PC-9 (cell line): ENCODE data around the gene SP1. TPM values are rescaled to one million over a fixed set of nuclear protein-coding genes. Genes with fewer than 3 reads are reported as not detected.

Experiments used
- BruUV-seq: library from RNA; stranded (reverse); fragments of 400-500 nt; replicated peaks from 2 replicates; lab custom pipeline; 2021; lab: Mats Ljungman, UMichigan
- CTCF ChIA-PET: fragments of 300-600 bp; sonication (Branson Sonifier 250); formaldehyde crosslinking; loops from one replicate; lab custom pipeline; 2022; ENCODE audit warnings: antibody characterized with exemption; lab: Charles Lee
- POLR2A ChIA-PET: fragments of 300-600 bp; sonication (Branson Sonifier 250); formaldehyde crosslinking; loops from one replicate; lab custom pipeline; 2022; ENCODE audit warnings: antibody characterized with exemption; ENCODE audit not compliant: unreplicated experiment; lab: Charles Lee
- DNase-seq, 2 experiments: peaks; one replicate each; pipeline versions ENCODE4 v3.0.0 to v3.0.0-alpha.2; 2015 to 2022; ENCODE audit warnings: mixed read lengths in 1 of 2
- H2AFZ ChIP-seq: fragments of 200-600 bp; sonication (generic); 2 replicates; pipeline ENCODE4 v1.8.1; 2017; ENCODE audit warnings: antibody characterized with exemption
- H3F3A ChIP-seq: fragments of 200-600 bp; sonication (generic); 2 replicates; pipeline ENCODE4 v1.8.1; 2017; ENCODE audit warnings: antibody characterized with exemption, mild to moderate bottlenecking, low read depth; ENCODE audit not compliant: insufficient read depth
- H3K27ac ChIP-seq: fragments of 200-600 bp; sonication (generic); 2 replicates; pipeline ENCODE4 v1.6.1; 2016; ENCODE audit warnings: mixed run types
- H3K27me3 ChIP-seq: fragments of 200-600 bp; sonication (generic); 2 replicates; pipeline ENCODE4 v1.6.1; 2016; ENCODE audit warnings: low read depth, mixed run types; ENCODE audit not compliant: insufficient read depth
- H3K36me3 ChIP-seq: fragments of 200-600 bp; sonication (generic); 2 replicates; pipeline ENCODE4 v1.6.1; 2016; ENCODE audit warnings: low read depth, mixed run types
- H3K4me1 ChIP-seq: fragments of 200-600 bp; sonication (generic); replicated peaks from 2 replicates; pipeline ENCODE4 v1.6.1; 2016; ENCODE audit warnings: mixed run types; ENCODE audit not compliant: insufficient read depth
- H3K4me2 ChIP-seq: fragments of 200-600 bp; sonication (generic); 2 replicates; pipeline ENCODE4 v1.6.1; 2017; ENCODE audit warnings: mixed run types
- H3K4me3 ChIP-seq: fragments of 200-600 bp; sonication (generic); 2 replicates; pipeline ENCODE4 v1.6.1; 2016; ENCODE audit warnings: mixed run types
- H3K79me2 ChIP-seq: fragments of 200-600 bp; sonication (generic); 2 replicates; pipeline ENCODE4 v1.6.1; 2017; ENCODE audit warnings: low read depth, mixed run types
- H3K9me2 ChIP-seq: fragments of 200-600 bp; sonication (generic); 2 replicates; pipeline ENCODE4 v1.8.1; 2017; ENCODE audit warnings: mild to moderate bottlenecking; ENCODE audit not compliant: insufficient read depth
- H3K9me3 ChIP-seq: fragments of 200-600 bp; sonication (generic); 2 replicates; pipeline ENCODE4 v1.8.1; 2016; ENCODE audit warnings: low read depth; ENCODE audit not compliant: insufficient read depth
- H4K20me1 ChIP-seq: fragments of 200-600 bp; sonication (generic); 2 replicates; pipeline ENCODE4 v1.8.1; 2017; ENCODE audit not compliant: insufficient read depth
- EZH2 ChIP-seq: fragments of 200-600 bp; sonication (generic); IDR thresholded peaks from 2 replicates; pipeline ENCODE4 v1.8.0; 2017; ENCODE audit warnings: antibody characterized with exemption, low read depth
- intact Hi-C: fragments of 100-400 bp; cut with micrococcal nuclease; formaldehyde crosslinking; loops from one replicate; pipeline ENCODE4 v1.10.0; 2022; ENCODE audit not compliant: unreplicated experiment
- total RNA-seq: library from RNA; stranded (reverse); gene quantifications from 2 replicates; pipeline ENCODE4 v1.2.3, GENCODE V29; 2021
- TF ChIP-seq, protein P1 (sequence below): fragments of 200-600 bp; sonication (generic); conservative IDR thresholded peaks from 2 replicates; pipeline ENCODE4 v1.6.1; 2017; ENCODE audit warnings: mixed run types, antibody characterized with exemption, mild to moderate bottlenecking, moderate library complexity

Gene SP1
- total RNA-seq, 1 experiment from 2014 or later = 118 TPM

DNA sequence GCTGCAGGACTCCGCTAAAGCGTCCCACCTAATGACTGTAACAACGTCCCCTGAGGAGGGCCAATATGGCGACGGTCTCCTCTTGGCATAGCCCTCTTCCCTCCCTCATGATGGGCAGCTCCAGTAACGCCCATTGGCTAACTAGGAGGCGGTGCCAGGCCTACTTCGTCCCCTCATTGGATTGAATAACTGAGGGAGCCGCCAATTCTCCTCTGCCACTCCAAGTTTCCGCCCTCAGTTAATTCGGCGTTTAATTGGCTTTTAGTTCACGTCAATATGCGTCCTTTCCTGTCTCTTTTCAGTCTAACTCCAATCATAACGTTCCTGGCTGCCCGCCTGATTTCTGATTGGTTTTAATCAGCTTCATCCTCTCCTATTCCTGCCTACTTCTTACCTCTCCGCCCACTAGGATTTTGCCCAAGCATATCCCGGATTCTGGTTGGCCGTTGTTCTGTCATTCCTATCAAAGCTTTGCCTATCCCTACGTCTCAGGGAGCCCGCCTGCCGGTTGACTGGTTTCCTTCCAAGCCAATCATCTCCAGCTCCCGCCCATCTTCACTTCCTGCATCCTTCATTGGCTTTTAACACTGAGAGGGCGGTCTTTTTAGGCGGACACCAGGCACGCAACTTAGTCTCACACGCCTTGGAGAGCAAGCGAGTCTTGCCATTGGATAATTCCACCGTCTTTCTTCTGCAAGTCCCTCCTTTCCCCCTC, 430 bp upstream of the SP1 start:
- Histone ChIP-seq H3K4me1 (peaks cover 40% of the 10 kb centered on the region), H3K79me2 (peaks cover 37% of the 10 kb centered on the region), H3K27me3 (no peaks in the 10 kb centered on the region), H3K4me2 (peak overlapping the region; percentile 92), H3K36me3 (peaks cover 21% of the 10 kb centered on the region), H3K4me3 (peak overlapping the region; percentile 76), H2AFZ (peak overlapping the region; percentile 85), H4K20me1 (peaks cover 5% of the 10 kb centered on the region), H3K27ac (peak overlapping the region; percentile 83), H3F3A (peaks cover 25% of the 10 kb centered on the region), H3K9me2 (no peaks in the 10 kb centered on the region), H3K9me3 (no peaks in the 10 kb centered on the region)
- DNase-seq = peak; percentile 98 to 100
- POLR2A ChIA-PET = interaction anchor here (0.5 to 0.9 kb wide), 12 partner anchors 14 to 434 kb away, joined by 3 to 8 read pairs (median 4); partner anchors contain the start of genes AAAS and PFDN5
- BruUV-seq = no TSS peak
- TF ChIP-seq EZH2 = no peak
- TF ChIP-seq, protein P1, sequence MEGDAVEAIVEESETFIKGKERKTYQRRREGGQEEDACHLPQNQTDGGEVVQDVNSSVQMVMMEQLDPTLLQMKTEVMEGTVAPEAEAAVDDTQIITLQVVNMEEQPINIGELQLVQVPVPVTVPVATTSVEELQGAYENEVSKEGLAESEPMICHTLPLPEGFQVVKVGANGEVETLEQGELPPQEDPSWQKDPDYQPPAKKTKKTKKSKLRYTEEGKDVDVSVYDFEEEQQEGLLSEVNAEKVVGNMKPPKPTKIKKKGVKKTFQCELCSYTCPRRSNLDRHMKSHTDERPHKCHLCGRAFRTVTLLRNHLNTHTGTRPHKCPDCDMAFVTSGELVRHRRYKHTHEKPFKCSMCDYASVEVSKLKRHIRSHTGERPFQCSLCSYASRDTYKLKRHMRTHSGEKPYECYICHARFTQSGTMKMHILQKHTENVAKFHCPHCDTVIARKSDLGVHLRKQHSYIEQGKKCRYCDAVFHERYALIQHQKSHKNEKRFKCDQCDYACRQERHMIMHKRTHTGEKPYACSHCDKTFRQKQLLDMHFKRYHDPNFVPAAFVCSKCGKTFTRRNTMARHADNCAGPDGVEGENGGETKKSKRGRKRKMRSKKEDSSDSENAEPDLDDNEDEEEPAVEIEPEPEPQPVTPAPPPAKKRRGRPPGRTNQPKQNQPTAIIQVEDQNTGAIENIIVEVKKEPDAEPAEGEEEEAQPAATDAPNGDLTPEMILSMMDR = no peak
- intact Hi-C loops = loop anchor here (1.0 to 5.0 kb wide), 3 partner anchors 27 to 59 kb away; partner anchors contain the start of genes AAAS and AMHR2
- CTCF ChIA-PET = interaction anchor here (1.2 to 1.8 kb wide), 3 partner anchors 27 to 59 kb away, joined by 6 to 16 read pairs (median 7); no protein-coding TSS in a partner anchor

DNA sequence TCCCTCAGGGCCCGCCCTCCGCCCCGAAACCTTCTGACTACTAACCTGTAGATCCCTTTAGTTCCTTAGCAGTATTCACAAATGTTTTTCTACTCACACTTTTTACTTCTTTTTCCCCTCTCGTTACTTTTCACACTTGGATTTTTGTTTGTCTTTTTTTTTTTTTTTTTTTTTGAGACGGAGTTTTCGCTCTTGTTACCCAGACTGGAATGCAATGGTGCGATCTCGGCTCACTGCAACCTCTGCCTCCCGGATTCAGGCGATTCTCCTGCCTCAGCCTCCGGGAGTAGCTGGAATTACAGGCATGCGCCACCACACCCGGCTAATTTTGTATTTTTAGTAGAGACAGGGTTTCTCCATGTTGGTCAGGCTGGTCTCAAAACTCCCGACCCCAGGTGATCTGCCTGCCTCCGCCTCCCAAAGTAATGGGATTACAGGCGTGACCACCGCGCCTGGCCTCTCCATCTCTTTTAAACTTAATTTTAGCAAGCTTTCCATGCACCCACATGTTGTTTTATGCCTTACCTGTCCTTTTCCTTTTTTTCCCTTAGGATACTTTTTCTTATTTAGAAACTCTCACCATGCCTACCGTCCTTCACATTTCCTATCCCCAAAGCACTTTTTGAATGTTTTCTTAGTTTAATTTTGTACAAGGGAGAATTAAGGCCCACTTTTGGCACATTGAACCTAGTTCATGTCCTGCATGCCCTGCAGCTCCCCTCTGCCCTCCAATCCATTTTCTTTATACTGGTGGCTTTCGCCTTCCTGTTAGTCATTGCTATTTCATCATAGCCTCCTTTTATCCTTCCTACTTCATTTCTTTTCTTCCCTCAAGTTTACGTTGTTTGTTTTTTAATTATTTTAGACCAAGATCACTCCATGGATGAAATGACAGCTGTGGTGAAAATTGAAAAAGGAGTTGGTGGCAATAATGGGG, 1.1 kb downstream of the SP1 start:
- DNase-seq = peak in 1 of 2 experiments; percentile 67
- TF ChIP-seq, protein P1 = no peak
- no peak for TF ChIP-seq EZH2
- H3K4me1 ChIP-seq = peaks cover 55% of the 10 kb centered on the region
- H3F3A ChIP-seq = peaks cover 28% of the 10 kb centered on the region
- peaks cover 52% of the 10 kb centered on the region for H3K79me2 ChIP-seq
- peak overlapping the region; percentile 97 for H3K27ac ChIP-seq
- H3K36me3 ChIP-seq = peaks cover 27% of the 10 kb centered on the region
- TSS peak; percentile 41 for BruUV-seq
- peaks cover 17% of the 10 kb centered on the region for H4K20me1 ChIP-seq
- H3K4me3 ChIP-seq = peak overlapping the region; percentile 70
- no peaks in the 10 kb centered on the region for H3K9me3 ChIP-seq
- no peak overlapping the region; the same call in 1 of the 2 replicates for H2AFZ ChIP-seq
- CTCF ChIA-PET = interaction anchor here (0.6 to 4.4 kb wide), 7 partner anchors 14 to 835 kb away, joined by 3 to 24 read pairs (median 9); partner anchors contain the start of gene AAAS
- POLR2A ChIA-PET = interaction anchor here (0.6 to 0.8 kb wide), 3 partner anchors 20 to 282 kb away, joined by 6 to 9 read pairs (median 8); no protein-coding TSS in a partner anchor
- no peaks in the 10 kb centered on the region for H3K27me3 ChIP-seq
- H3K4me2 ChIP-seq = peak overlapping the region; percentile 97
- intact Hi-C loops = loop anchor here (1.0 to 5.0 kb wide), 2 partner anchors 29 to 41 kb away; partner anchors contain the start of gene AMHR2
- H3K9me2 ChIP-seq = no peaks in the 10 kb centered on the region
